GM10266 (cell line): ENCODE results near the gene PEF1.

Experiments used
- DNase-seq: peaks from one replicate; pipeline ENCODE4 v3.0.0; 2012; ENCODE audit errors: extremely low spot score
- CTCF ChIP-seq: IDR thresholded peaks from 2 replicates; pipeline ENCODE4 v1.5.1; 2012; ENCODE audit warnings: mild to moderate bottlenecking, low read depth; ENCODE audit not compliant: control insufficient read depth, insufficient read depth; ENCODE audit errors: missing control alignments

PEF1 gene

GRCh38 chr1:31672986-31673385 lies 28.3 kb upstream of the PEF1 start:
- TF ChIP-seq CTCF, result no peak
- DNase-seq, result no peak

GRCh38 chr1:31671561-31672201 lies 27.0 kb upstream of the PEF1 start:
- DNase-seq, result no peak
- TF ChIP-seq CTCF, result no peak

- TF ChIP-seq CTCF, result no peak
- no peak for DNase-seq
Measured at GRCh38 chr1:31671147-31671546, 26.5 kb upstream of the PEF1 start.

- no peak for TF ChIP-seq CTCF
- DNase-seq, result no peak
Measured at GRCh38 chr1:31670593-31670964, 25.9 kb upstream of the PEF1 start.

- DNase-seq, result no peak
- TF ChIP-seq CTCF, result no peak
Measured at GRCh38 chr1:31669786-31670592, 25.3 kb upstream of the PEF1 start.

GRCh38 chr1:31669433-31669785 lies 24.7 kb upstream of the PEF1 start:
- TF ChIP-seq CTCF, result no peak
- DNase-seq, result no peak

GRCh38 chr1:31668303-31668883 lies 23.7 kb upstream of the PEF1 start:
- TF ChIP-seq CTCF, result no peak
- DNase-seq, result no peak
